Measurements from ENCODE around the gene CDH15. TPM values are rescaled to one million over a fixed set of nuclear protein-coding genes. Genes with fewer than 3 reads are reported as not detected.

The CDH15 gene
- total and polyA plus RNA-seq, 2 of the 13 experiments (the other 11 are each of a cell fraction or from before 2014, with no cell fraction given), result 0.74 to 2.2 TPM

DNA sequence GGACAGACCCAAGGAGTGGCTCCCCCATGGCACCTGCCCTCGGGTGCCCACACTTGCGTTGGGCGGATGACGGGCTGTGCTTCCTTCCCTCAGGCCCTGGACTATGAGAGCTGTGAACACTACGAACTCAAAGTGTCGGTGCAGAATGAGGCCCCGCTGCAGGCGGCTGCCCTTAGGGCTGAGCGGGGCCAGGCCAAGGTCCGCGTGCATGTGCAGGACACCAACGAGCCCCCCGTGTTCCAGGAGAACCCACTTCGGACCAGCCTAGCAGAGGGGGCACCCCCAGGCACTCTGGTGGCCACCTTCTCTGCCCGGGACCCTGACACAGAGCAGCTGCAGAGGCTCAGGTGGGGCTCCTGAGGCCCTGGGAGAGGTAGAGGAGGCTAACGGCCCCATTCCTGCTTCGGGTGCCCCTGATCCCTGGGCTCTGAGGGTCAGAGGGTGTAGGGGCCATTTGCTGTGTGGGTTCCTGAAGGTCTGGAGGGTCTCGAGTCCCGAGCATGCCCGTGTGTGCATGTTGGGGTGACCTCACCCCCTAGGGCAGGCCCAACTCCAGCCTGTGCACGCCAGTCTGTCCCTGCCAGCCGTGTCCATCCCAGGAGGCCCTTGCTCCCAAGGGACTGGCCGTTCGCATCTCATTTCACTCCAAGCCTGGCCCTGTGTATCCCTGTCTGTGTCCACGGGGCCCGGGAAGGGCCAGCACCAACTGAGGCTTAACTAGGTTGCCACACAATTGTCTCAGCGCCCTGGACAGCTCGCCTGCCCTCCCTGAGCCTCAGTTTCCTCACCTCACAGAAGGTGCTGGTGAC lies 18.8 kb downstream of the CDH15 start (continued):
- no peak for TF ChIP-seq ZNF879 (CRISPR knock-in tag; IDR thresholded peaks at IDR 0.05)
- TF ChIP-seq ZNF232 (CRISPR knock-in tag; IDR thresholded peaks at IDR 0.05; ENCODE audit: borderline replicate concordance), result no peak
- TF ChIP-seq JUND (CRISPR knock-in tag; IDR thresholded peaks at IDR 0.05), result no peak
- no peak for TF ChIP-seq GABPB1 (CRISPR knock-in tag; IDR thresholded peaks at IDR 0.05)
- no peak for TF ChIP-seq FOXP1 (IDR thresholded peaks at IDR 0.05)
- no peak for TF ChIP-seq FOXP1 (CRISPR knock-in tag; IDR thresholded peaks at IDR 0.05)
- TF ChIP-seq ZNF331 (CRISPR knock-in tag; IDR thresholded peaks at IDR 0.05), result no peak
- TF ChIP-seq MATR3 (CRISPR knock-in tag; IDR thresholded peaks at IDR 0.05), result no peak
- TF ChIP-seq, protein P1, sequence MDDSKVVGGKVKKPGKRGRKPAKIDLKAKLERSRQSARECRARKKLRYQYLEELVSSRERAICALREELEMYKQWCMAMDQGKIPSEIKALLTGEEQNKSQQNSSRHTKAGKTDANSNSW (CRISPR knock-in tag; IDR thresholded peaks at IDR 0.05; ENCODE audit: borderline replicate concordance), result no peak
- TF ChIP-seq HBP1 (CRISPR knock-in tag; IDR thresholded peaks at IDR 0.05; ENCODE audit: low read depth), result no peak
- no peak for TF ChIP-seq NCOA2 (CRISPR knock-in tag; IDR thresholded peaks at IDR 0.05)
- TF ChIP-seq U2AF2 (IDR thresholded peaks at IDR 0.05; ENCODE audit: low read depth, low read length), result no peak
- no peak for TF ChIP-seq GATAD2A (CRISPR knock-in tag; IDR thresholded peaks at IDR 0.05)
- no peak for TF ChIP-seq TRAFD1 (CRISPR knock-in tag; IDR thresholded peaks at IDR 0.05; ENCODE audit: borderline replicate concordance)
- no peak for TF ChIP-seq ZNF567 (CRISPR knock-in tag; IDR thresholded peaks at IDR 0.05; ENCODE audit: borderline replicate concordance)
- no peak for TF ChIP-seq GLI4 (CRISPR knock-in tag; IDR thresholded peaks at IDR 0.05; ENCODE audit: borderline replicate concordance)
- no peak for TF ChIP-seq ZNF34 (CRISPR knock-in tag; IDR thresholded peaks at IDR 0.05; ENCODE audit: borderline replicate concordance)
- no peak for TF ChIP-seq ZNF598 (CRISPR knock-in tag; IDR thresholded peaks at IDR 0.05; ENCODE audit: borderline replicate concordance)
- TF ChIP-seq ZNF33B (CRISPR knock-in tag; IDR thresholded peaks at IDR 0.05), result no peak
- TF ChIP-seq ZNF652 (CRISPR knock-in tag; IDR thresholded peaks at IDR 0.05; ENCODE audit: borderline replicate concordance, low read depth), result no peak
- TF ChIP-seq, protein P2, sequence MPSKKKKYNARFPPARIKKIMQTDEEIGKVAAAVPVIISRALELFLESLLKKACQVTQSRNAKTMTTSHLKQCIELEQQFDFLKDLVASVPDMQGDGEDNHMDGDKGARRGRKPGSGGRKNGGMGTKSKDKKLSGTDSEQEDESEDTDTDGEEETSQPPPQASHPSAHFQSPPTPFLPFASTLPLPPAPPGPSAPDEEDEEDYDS (CRISPR knock-in tag; IDR thresholded peaks at IDR 0.05), result no peak
- no peak for TF ChIP-seq FOXK2 (IDR thresholded peaks at IDR 0.05)
- no peak for TF ChIP-seq MTA1 (CRISPR knock-in tag; IDR thresholded peaks at IDR 0.05; ENCODE audit: borderline replicate concordance)
- TF ChIP-seq SMAD9 (CRISPR knock-in tag; IDR thresholded peaks at IDR 0.05), result no peak
- no peak for TF ChIP-seq ZNF326 (CRISPR knock-in tag; IDR thresholded peaks at IDR 0.05; ENCODE audit: borderline replicate concordance)
- peak; percentile 87 for TF ChIP-seq AGO2 (optimal IDR thresholded peaks at IDR 0.05; ENCODE audit: low read depth, low read length)
